ENCODE results near the gene NAB2. TPM values are rescaled to one million over a fixed set of nuclear protein-coding genes. Genes with fewer than 3 reads are reported as not detected.

Gene NAB2
- total RNA-seq, 1 experiment from 2014 or later, result 19.4 TPM

DNA sequence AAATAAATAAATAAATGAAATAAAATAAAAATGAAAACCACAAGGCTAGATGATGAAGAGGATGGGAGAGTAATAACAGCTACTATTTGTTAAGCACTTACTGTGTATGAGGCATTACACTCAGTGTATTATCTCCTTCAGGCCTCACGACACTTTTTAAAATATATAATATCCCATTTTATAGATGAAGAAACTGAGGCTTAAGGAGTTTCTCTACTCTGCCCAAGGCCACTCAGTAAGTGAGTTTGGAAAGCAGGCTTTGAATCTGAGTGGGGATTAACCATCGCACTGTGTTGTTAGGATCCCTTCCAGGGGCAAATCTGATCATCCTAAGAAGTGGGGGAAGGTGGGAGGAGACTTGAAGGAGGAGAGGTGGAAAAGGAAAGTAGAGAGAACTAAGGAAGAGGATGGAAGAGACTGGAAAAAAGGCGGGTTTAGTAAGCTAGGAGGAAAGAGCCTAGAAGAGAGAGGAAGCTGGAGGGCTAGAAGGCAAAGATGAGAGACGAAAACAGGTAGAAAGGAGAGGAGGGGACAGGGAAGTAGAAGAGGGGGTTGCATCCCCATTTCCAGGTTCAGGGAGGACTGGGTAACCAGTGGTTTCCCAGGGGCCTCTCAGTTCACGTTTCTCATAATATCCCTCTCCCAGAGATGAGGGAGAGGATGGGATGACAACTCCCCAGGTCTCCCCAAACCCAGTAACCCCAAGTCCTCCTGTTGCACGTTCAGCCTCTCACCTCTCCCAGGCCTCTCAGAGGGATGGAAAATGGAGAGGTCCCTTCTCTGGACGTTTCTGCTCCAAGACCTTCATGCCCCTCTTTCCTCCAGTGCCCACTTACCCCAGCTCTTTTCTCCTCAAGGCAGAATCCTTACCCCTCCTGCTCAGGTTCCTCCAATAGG is 20.5 kb downstream of the NAB2 start:
- Histone ChIP-seq H3K79me2 (ENCODE audit: low read length) (peaks cover 40% of the 10 kb centered on the region), H3K4me1 (ENCODE audit: low read length) (peaks cover 48% of the 10 kb centered on the region), H3K4me3 (ENCODE audit: low read length) (peak overlapping the region; percentile 96), H3K9me3 (ENCODE audit: low read length) (no peaks in the 10 kb centered on the region), H3K4me2 (ENCODE audit: low read depth, low read length, poor library complexity, severe bottlenecking) (peak overlapping the region; percentile 94), H2AFZ (ENCODE audit: low read length) (no peak overlapping the region), H3K27ac (ENCODE audit: low read length) (peak overlapping the region; percentile 87), H3K9ac (ENCODE audit: low read length) (peak overlapping the region; percentile 93), H4K20me1 (ENCODE audit: insufficient read depth, low read depth, low read length) (peaks cover 18% of the 10 kb centered on the region), H3K9me2 (replicated peaks; ENCODE audit: insufficient read depth, low read length) (no peaks in the 10 kb centered on the region), H3K27me3 (ENCODE audit: low read length) (no peaks in the 10 kb centered on the region), H3K36me3 (ENCODE audit: insufficient read depth, low read length) (peaks cover 21% of the 10 kb centered on the region; the same call in 1 of the 2 replicates)
- no peak for DNase-seq

DNA sequence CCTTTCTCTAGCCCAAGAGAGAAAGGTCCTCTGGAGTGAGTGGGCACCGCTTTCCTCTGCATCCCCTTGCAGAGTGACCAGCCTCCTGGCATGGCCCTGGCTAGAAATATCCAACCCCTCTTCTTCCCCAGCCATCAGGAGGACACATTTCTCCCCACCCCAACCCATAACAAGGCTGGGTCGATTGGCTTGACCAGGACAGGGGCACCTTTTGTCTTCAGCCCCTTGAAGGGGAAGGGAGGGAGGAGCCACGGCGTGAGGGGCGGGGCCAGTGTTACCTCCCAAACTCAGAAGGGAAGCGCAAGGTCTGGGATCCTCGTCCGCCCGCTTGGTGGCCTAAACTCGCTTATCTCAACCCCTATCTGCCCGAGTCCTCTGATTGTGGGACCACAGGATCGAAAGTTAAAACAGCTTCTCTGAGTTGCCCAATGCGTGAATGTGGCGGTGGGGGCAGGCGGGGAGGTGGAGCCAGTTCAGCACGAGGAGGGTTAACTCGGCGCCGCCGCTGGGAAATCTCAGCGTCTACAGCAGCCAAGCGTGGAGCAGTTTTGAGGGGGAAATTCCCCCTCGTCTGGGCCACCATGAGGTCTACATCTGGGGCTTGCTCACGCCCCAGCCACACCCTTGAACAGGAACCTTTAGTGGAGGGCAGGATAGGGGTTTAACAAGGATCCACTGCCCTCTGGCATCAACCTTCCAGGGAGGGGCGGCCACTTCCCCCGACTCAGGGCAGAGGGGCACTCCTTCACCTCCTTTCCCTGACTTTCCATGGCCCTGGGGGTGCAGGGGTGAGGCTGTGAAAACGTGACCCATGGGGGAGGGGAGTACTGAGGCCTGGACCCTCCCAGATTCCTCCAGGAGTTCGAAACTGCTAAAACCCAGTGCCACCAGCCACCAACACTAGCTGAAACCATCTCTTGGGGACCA is 21.5 kb downstream of the NAB2 start:
- peak overlapping the region; percentile 87 for H3K27ac ChIP-seq (ENCODE audit: low read length)
- H3K9ac ChIP-seq (ENCODE audit: low read length), result peak overlapping the region; percentile 93
- no peaks in the 10 kb centered on the region for H3K27me3 ChIP-seq (ENCODE audit: low read length)
- peak overlapping the region; percentile 94 for H3K4me2 ChIP-seq (ENCODE audit: low read depth, low read length, poor library complexity, severe bottlenecking)
- peak; percentile 85 for DNase-seq
- no peak overlapping the region for H2AFZ ChIP-seq (ENCODE audit: low read length)
- H3K4me3 ChIP-seq (ENCODE audit: low read length), result peak overlapping the region; percentile 96
- no peaks in the 10 kb centered on the region for H3K9me3 ChIP-seq (ENCODE audit: low read length)
- peaks cover 18% of the 10 kb centered on the region for H4K20me1 ChIP-seq (ENCODE audit: insufficient read depth, low read depth, low read length)
- peaks cover 20% of the 10 kb centered on the region; the same call in 1 of the 2 replicates for H3K36me3 ChIP-seq (ENCODE audit: insufficient read depth, low read length)
- H3K9me2 ChIP-seq (replicated peaks; ENCODE audit: insufficient read depth, low read length), result no peaks in the 10 kb centered on the region
- peaks cover 40% of the 10 kb centered on the region for H3K79me2 ChIP-seq (ENCODE audit: low read length)
- H3K4me1 ChIP-seq (ENCODE audit: low read length), result peaks cover 48% of the 10 kb centered on the region

DNA sequence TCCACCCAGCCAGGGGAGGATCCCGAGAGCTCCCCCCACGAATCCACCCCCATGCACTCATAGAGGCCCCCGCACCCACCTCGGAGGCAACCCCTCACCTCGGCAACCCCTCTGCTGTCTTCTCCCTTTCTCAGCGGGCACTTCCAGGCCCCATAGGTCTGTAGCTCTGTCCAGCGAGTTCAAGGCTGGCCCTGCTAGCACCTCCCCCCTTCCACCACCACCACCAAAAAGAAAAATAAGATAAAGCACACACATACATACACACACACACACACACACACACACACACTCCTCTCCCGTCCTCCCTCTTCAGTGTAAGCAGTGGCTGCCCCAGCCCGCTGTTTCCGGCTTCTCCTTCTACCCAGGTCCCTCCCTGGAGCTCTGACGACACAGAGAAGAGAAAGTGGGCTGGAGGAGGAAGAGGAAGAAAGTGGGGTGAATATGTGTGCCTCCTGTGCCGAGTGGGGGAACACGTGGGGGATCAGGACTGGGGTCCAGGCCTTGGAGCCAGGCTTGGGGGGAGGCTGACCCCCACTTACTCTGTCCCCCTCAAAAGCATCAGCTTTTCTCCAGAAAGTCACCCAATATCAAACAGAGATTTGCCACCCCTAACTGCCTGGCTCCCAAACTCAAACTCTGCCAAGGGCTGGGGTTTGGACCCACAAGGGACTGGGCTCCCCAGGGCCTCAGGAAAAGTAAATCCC is 22.3 kb downstream of the NAB2 start, which contains the start of gene STAT6:
STAT6 (minus strand) TSS at position 332 of the 704 bp plus-strand sequence. CDS start 3,084 bp downstream, outside the sequence.
- Histone ChIP-seq H2AFZ (ENCODE audit: low read length) (peak within 1 kb of the TSS; percentile 80; the same call in 1 of the 2 replicates), H3K4me1 (ENCODE audit: low read length) (peaks cover 48% of the 10 kb centered on the region), H3K4me2 (ENCODE audit: low read depth, low read length, poor library complexity, severe bottlenecking) (peak within 1 kb of the TSS; percentile 94), H3K9ac (ENCODE audit: low read length) (peak within 1 kb of the TSS; percentile 93), H3K9me3 (ENCODE audit: low read length) (no peaks in the 10 kb centered on the region), H3K36me3 (ENCODE audit: insufficient read depth, low read length) (peaks cover 14% of the 10 kb centered on the region; the same call in 1 of the 2 replicates), H3K79me2 (ENCODE audit: low read length) (peaks cover 40% of the 10 kb centered on the region), H4K20me1 (ENCODE audit: insufficient read depth, low read depth, low read length) (peaks cover 18% of the 10 kb centered on the region), H3K27ac (ENCODE audit: low read length) (peak within 1 kb of the TSS; percentile 87), H3K4me3 (ENCODE audit: low read length) (peak within 1 kb of the TSS; percentile 96), H3K9me2 (replicated peaks; ENCODE audit: insufficient read depth, low read length) (no peaks in the 10 kb centered on the region), H3K27me3 (ENCODE audit: low read length) (no peaks in the 10 kb centered on the region)
- DNase-seq, result peak; percentile 96

- Histone ChIP-seq H3K9me3 (ENCODE audit: low read length) (no peaks in the 10 kb centered on the region), H3K9ac (ENCODE audit: low read length) (peak overlapping the region; percentile 32), H3K4me3 (ENCODE audit: low read length) (peak overlapping the region; percentile 96; the same call in 1 of the 2 replicates), H3K4me1 (ENCODE audit: low read length) (peaks cover 42% of the 10 kb centered on the region), H3K4me2 (ENCODE audit: low read depth, low read length, poor library complexity, severe bottlenecking) (peak overlapping the region; percentile 94), H3K36me3 (ENCODE audit: insufficient read depth, low read length) (peaks cover 10% of the 10 kb centered on the region; the same call in 1 of the 2 replicates), H3K27ac (ENCODE audit: low read length) (no peak overlapping the region), H4K20me1 (ENCODE audit: insufficient read depth, low read depth, low read length) (peaks cover 15% of the 10 kb centered on the region), H3K27me3 (ENCODE audit: low read length) (no peaks in the 10 kb centered on the region), H3K9me2 (replicated peaks; ENCODE audit: insufficient read depth, low read length) (no peaks in the 10 kb centered on the region), H2AFZ (ENCODE audit: low read length) (peak overlapping the region; percentile 24; the same call in 1 of the 2 replicates), H3K79me2 (ENCODE audit: low read length) (peaks cover 37% of the 10 kb centered on the region)
- no peak for DNase-seq
Measured at GRCh38 chr12:57112492-57113294, 23.8 kb downstream of the NAB2 start.

- no peak overlapping the region for H3K9ac ChIP-seq (ENCODE audit: low read length)
Measured at GRCh38 chr12:57116580-57117281, 27.8 kb downstream of the NAB2 start.

DNA sequence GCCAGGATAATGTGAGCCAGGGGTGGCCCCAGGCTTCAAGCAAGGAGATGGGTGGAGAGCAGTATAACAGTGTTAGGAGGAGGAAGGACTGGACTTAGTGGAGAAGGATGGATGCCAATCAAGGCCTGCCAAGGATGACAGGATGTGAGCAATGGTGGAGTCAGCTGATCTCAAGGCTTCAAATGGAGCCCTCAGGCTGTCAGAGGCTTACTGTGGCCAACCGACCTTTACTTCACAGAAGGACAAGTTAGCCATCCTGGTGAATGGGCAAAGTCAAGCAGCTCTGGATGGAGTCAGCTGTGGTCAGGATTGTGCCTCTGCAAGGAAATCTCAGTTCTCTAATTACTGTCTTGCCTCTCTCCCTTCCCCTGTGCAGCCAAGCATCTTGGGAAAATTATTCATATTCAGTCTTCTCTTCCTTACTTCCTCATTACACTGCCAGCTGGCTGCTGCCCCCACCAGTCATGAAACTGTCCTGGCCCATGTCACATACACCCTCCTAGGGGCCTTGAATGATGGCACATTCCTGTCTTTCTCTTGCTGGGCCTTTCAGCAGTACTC is 29.9 kb downstream of the NAB2 start:
- Histone ChIP-seq H3K4me1 (ENCODE audit: low read length) (peaks cover 12% of the 10 kb centered on the region), H3K36me3 (ENCODE audit: insufficient read depth, low read length) (no peaks in the 10 kb centered on the region), H3K79me2 (ENCODE audit: low read length) (no peaks in the 10 kb centered on the region), H3K4me3 (ENCODE audit: low read length) (no peak overlapping the region), H3K9me3 (ENCODE audit: low read length) (peaks cover 5% of the 10 kb centered on the region; the same call in 1 of the 2 replicates), H3K9me2 (replicated peaks; ENCODE audit: insufficient read depth, low read length) (no peaks in the 10 kb centered on the region), H4K20me1 (ENCODE audit: insufficient read depth, low read depth, low read length) (no peaks in the 10 kb centered on the region), H3K9ac (ENCODE audit: low read length) (no peak overlapping the region), H2AFZ (ENCODE audit: low read length) (0 out of 2 replicates have a peak overlapping the region, but pooled peaks have one; percentile 8), H3K27ac (ENCODE audit: low read length) (no peak overlapping the region), H3K4me2 (ENCODE audit: low read depth, low read length, poor library complexity, severe bottlenecking) (no peak overlapping the region), H3K27me3 (ENCODE audit: low read length) (no peaks in the 10 kb centered on the region)
- DNase-seq, result peak; percentile 55

More at GRCh38 chr12:57116580-57117281, 27.8 kb downstream of the NAB2 start:
- H3K79me2 ChIP-seq (ENCODE audit: low read length), result no peaks in the 10 kb centered on the region
- H3K27me3 ChIP-seq (ENCODE audit: low read length), result no peaks in the 10 kb centered on the region
- H3K27ac ChIP-seq (ENCODE audit: low read length), result no peak overlapping the region
- no peaks in the 10 kb centered on the region for H3K9me3 ChIP-seq (ENCODE audit: low read length)
- DNase-seq, result no peak
- H3K4me3 ChIP-seq (ENCODE audit: low read length), result no peak overlapping the region
- H4K20me1 ChIP-seq (ENCODE audit: insufficient read depth, low read depth, low read length), result no peaks in the 10 kb centered on the region
- no peak overlapping the region for H3K4me2 ChIP-seq (ENCODE audit: low read depth, low read length, poor library complexity, severe bottlenecking)
- H3K36me3 ChIP-seq (ENCODE audit: insufficient read depth, low read length), result no peaks in the 10 kb centered on the region
- H3K9me2 ChIP-seq (replicated peaks; ENCODE audit: insufficient read depth, low read length), result no peaks in the 10 kb centered on the region
- peaks cover 22% of the 10 kb centered on the region for H3K4me1 ChIP-seq (ENCODE audit: low read length)
- no peak overlapping the region for H2AFZ ChIP-seq (ENCODE audit: low read length)

All from Karpas-422 (cell line).